GM18873 (cell line): ENCODE data around the gene IQSEC1.

ENCODE experiments used
- ATAC-seq: cut with Tn5 transposase; IDR thresholded peaks from one replicate; pipeline ENCODE4 v1.9.1; 2021; ENCODE audit warnings: mild to moderate bottlenecking, moderate library complexity, moderate number of reproducible peaks; ENCODE audit not compliant: unreplicated experiment, low FRiP score

IQSEC1 gene

GRCh38 chr3:13019243-13020095 is 53.8 kb downstream of the IQSEC1 start:
- ATAC-seq, result no peak

GRCh38 chr3:13018561-13019242 is 54.5 kb downstream of the IQSEC1 start:
- no peak for ATAC-seq

GRCh38 chr3:13018043-13018451 is 55.2 kb downstream of the IQSEC1 start:
- ATAC-seq, result no peak

GRCh38 chr3:13017361-13018042 is 55.7 kb downstream of the IQSEC1 start:
- ATAC-seq, result no peak

GRCh38 chr3:13016721-13017255 is 56.4 kb downstream of the IQSEC1 start:
- no peak for ATAC-seq

GRCh38 chr3:13016083-13016720 is 57.0 kb downstream of the IQSEC1 start:
- peak; percentile 32 for ATAC-seq

- no peak for ATAC-seq
Measured at GRCh38 chr3:13015286-13016082, 57.7 kb downstream of the IQSEC1 start.

- no peak for ATAC-seq
Measured at GRCh38 chr3:13014755-13015285, 58.4 kb downstream of the IQSEC1 start.

GRCh38 chr3:13013994-13014754 is 59.1 kb downstream of the IQSEC1 start:
- ATAC-seq, result no peak

GRCh38 chr3:13013566-13013965 is 59.7 kb downstream of the IQSEC1 start:
- no peak for ATAC-seq

- no peak for ATAC-seq
Measured at GRCh38 chr3:13013151-13013561, 60.1 kb downstream of the IQSEC1 start.

- no peak for ATAC-seq
Measured at GRCh38 chr3:13012221-13012691, 61.0 kb downstream of the IQSEC1 start.

- peak; percentile 42 for ATAC-seq
Measured at GRCh38 chr3:13011573-13012220, 61.5 kb downstream of the IQSEC1 start.

GRCh38 chr3:13010780-13011572 is 62.3 kb downstream of the IQSEC1 start:
- ATAC-seq, result no peak

GRCh38 chr3:13009946-13010315 is 63.3 kb downstream of the IQSEC1 start:
- no peak for ATAC-seq

- ATAC-seq, result no peak
Measured at GRCh38 chr3:13009132-13009945, 63.9 kb downstream of the IQSEC1 start.
